HepG2 (cell line): ENCODE data around the gene ZSCAN21. TPM values are rescaled to one million over a fixed set of nuclear protein-coding genes. Genes with fewer than 3 reads are reported as not detected.

ENCODE experiments used
- ATAC-seq: fragments of 200-7000 bp; cut with Tn5 transposase; 3 replicates; pipeline ENCODE4 v1.9.1; 2020; ENCODE audit warnings: mild to moderate bottlenecking, moderate library complexity
- BruUV-seq: library from RNA; stranded (reverse); fragments of 400-500 nt; replicated peaks from 2 replicates; lab custom pipeline; 2021; lab: Mats Ljungman, UMichigan
- CTCF ChIA-PET: fragments of 300-600 bp; formaldehyde crosslinking; extraction: SDS; loops from one replicate; lab custom pipeline; 2021; ENCODE audit warnings: low total read pairs, inconsistent platforms, low intra/inter-chr PET ratio; lab: Yijun Ruan, JAX
- POLR2A ChIA-PET: fragments of 350-600 bp; sonication (Branson Sonifier 250); formaldehyde crosslinking; loops from one replicate; lab custom pipeline; 2020; ENCODE audit warnings: antibody characterized with exemption, inconsistent platforms; lab: Yijun Ruan, JAX
- DNase-seq: peaks from one replicate; pipeline ENCODE4 v3.0.0-alpha.2; 2015; ENCODE audit warnings: low spot score
- FAIRE-seq: peaks from 3 replicates; lab custom pipeline; 2011; peaks lifted over from hg19 to GRCh38; lab: Jason Lieb, UNC
- H2AFZ ChIP-seq: one replicate; pipeline ENCODE4 v1.6.1; 2011; ENCODE audit warnings: low read length, inconsistent platforms
- H3K27ac ChIP-seq: fragments of 300-600 bp; 3 replicates; pipeline ENCODE4 v1.8.0; 2011; ENCODE audit warnings: mixed run types, mild to moderate bottlenecking, mixed read lengths, low read length, inconsistent platforms; ENCODE audit not compliant: insufficient read depth; ENCODE audit errors: extremely low read length
- H3K27me3 ChIP-seq, 2 experiments: fragments of 200-600 bp in 1 of 2; 2 replicates in 1 of 2; 3 replicates in 1 of 2; pipeline versions ENCODE4 v1.6.0 to v1.8.0; 2011; ENCODE audit warnings: low read length in 2 of 2, mild to moderate bottlenecking in 2 of 2, moderate library complexity in 2 of 2, inconsistent platforms in 1 of 2; ENCODE audit not compliant: insufficient read depth in 2 of 2, control insufficient read depth in 1 of 2
- H3K36me3 ChIP-seq, 2 experiments: fragments of 200-600 bp in 1 of 2; replicated peaks in 1 of 2; 2 replicates in 1 of 2; 3 replicates in 1 of 2; pipeline versions ENCODE4 v1.5.1 to v1.8.0; 2011; ENCODE audit warnings: low read length in 2 of 2, inconsistent platforms in 1 of 2; ENCODE audit not compliant: insufficient read depth in 2 of 2, control insufficient read depth in 1 of 2
- H3K4me1 ChIP-seq: 2 replicates; pipeline ENCODE4 v1.5.1; 2012; ENCODE audit warnings: low read length, inconsistent platforms; ENCODE audit not compliant: insufficient read depth
- H3K4me2 ChIP-seq: 2 replicates; pipeline ENCODE4 v1.6.0; 2011; ENCODE audit warnings: low read depth, low read length, inconsistent platforms
- H3K4me3 ChIP-seq, 3 experiments: fragments of 200-600 bp in 1 of 3; sonication (generic), shearing (Covaris generic) in 1 of 3; replicated peaks in 1 of 3; 2 replicates each; pipeline ENCODE4 v1.5.1; 2011 to 2016; ENCODE audit warnings: low read length in 3 of 3, inconsistent platforms in 2 of 3, low read depth in 2 of 3, mild to moderate bottlenecking in 2 of 3, control low read depth in 1 of 3, mixed read lengths in 1 of 3; ENCODE audit not compliant: insufficient read depth in 1 of 3
- H3K79me2 ChIP-seq: one replicate; pipeline ENCODE4 v1.6.1; 2011; ENCODE audit warnings: low read length, inconsistent platforms; ENCODE audit not compliant: insufficient read depth
- H3K9ac ChIP-seq: 2 replicates; pipeline ENCODE4 v1.6.0; 2011; ENCODE audit warnings: mild to moderate bottlenecking, low read depth, low read length, inconsistent platforms; ENCODE audit not compliant: insufficient read depth
- H3K9me3 ChIP-seq: 2 replicates; pipeline ENCODE4 v1.5.1; 2012; ENCODE audit warnings: mild to moderate bottlenecking, low read length
- H4K20me1 ChIP-seq: 2 replicates; pipeline ENCODE4 v1.6.0; 2011; ENCODE audit warnings: inconsistent platforms, mild to moderate bottlenecking, low read length, moderate library complexity; ENCODE audit not compliant: insufficient read depth
- AGO2 ChIP-seq: fragments of 200-400 bp; formaldehyde crosslinking; optimal IDR thresholded peaks from 2 replicates; pipeline ENCODE3; 2017; ENCODE audit warnings: mild to moderate bottlenecking, low read depth, low read length, moderate library complexity
- BORCS8-MEF2B ChIP-seq: sonication (generic); formaldehyde crosslinking; IDR thresholded peaks from 2 replicates; pipeline ENCODE4 v1.8.0; 2022; ENCODE audit warnings: mild to moderate bottlenecking, missing genetic modification reagents
- CEBPB ChIP-seq: IDR thresholded peaks from 2 replicates; pipeline ENCODE4 v1.6.1; 2011; ENCODE audit warnings: low read depth, low read length, improper control_type of control experiment, borderline replicate concordance
- FOXA3 ChIP-seq: IDR thresholded peaks from 2 replicates; pipeline ENCODE4 v1.6.1; 2016; ENCODE audit warnings: missing genetic modification reagents, missing compliant biosample characterization
- KMT2B ChIP-seq: IDR thresholded peaks from 2 replicates; pipeline ENCODE4 v1.6.1; 2016; ENCODE audit warnings: missing genetic modification reagents, missing compliant biosample characterization
- NFYC ChIP-seq: IDR thresholded peaks from 2 replicates; pipeline ENCODE4 v1.6.1; 2016; ENCODE audit warnings: missing genetic modification reagents, missing compliant biosample characterization
- NR1H2 ChIP-seq: sonication (generic); formaldehyde crosslinking; IDR thresholded peaks from 2 replicates; pipeline ENCODE4 v1.8.1; 2022; ENCODE audit warnings: low read depth, missing genetic modification reagents, borderline replicate concordance
- NR2C2 ChIP-seq: sonication (generic); formaldehyde crosslinking; IDR thresholded peaks from 2 replicates; pipeline ENCODE4 v1.4.0; 2020; ENCODE audit warnings: missing genetic modification reagents, mild to moderate bottlenecking, moderate library complexity, borderline replicate concordance
- NR2F1 ChIP-seq, 2 experiments: fragments of 450-650 bp in 1 of 2; formaldehyde crosslinking in 1 of 2; IDR thresholded peaks; 2 replicates each; pipeline versions ENCODE4 v1.5.0 to v1.6.1; 2016 to 2020; ENCODE audit warnings: mild to moderate bottlenecking in 1 of 2, missing compliant biosample characterization in 1 of 2, missing genetic modification reagents in 1 of 2, moderate library complexity in 1 of 2
- NR2F6 ChIP-seq, 2 experiments: IDR thresholded peaks; 2 replicates each; pipeline ENCODE4 v1.6.1; 2016; ENCODE audit warnings: antibody characterized with exemption in 1 of 2, mild to moderate bottlenecking in 1 of 2
- PAF1 ChIP-seq: IDR thresholded peaks from 2 replicates; pipeline ENCODE4 v1.6.1; 2016; ENCODE audit warnings: missing genetic modification reagents, missing compliant biosample characterization
- POLR2A ChIP-seq, 2 experiments: IDR thresholded peaks; 2 replicates each; pipeline ENCODE4 v1.6.1; 2011; ENCODE audit warnings: low read depth in 2 of 2, low read length in 2 of 2, mild to moderate bottlenecking in 1 of 2, moderate library complexity in 1 of 2; ENCODE audit not compliant: insufficient read depth in 1 of 2
- POLR2G ChIP-seq: fragments of 200-400 bp; formaldehyde crosslinking; IDR thresholded peaks from 2 replicates; pipeline ENCODE4 v1.6.1; 2018; ENCODE audit warnings: mild to moderate bottlenecking, low read depth, low read length, moderate library complexity
- RARA ChIP-seq: IDR thresholded peaks from 2 replicates; pipeline ENCODE4 v1.6.1; 2016; ENCODE audit warnings: missing genetic modification reagents, missing compliant biosample characterization
- RBM22 ChIP-seq: fragments of 200-400 bp; formaldehyde crosslinking; optimal IDR thresholded peaks from 2 replicates; pipeline ENCODE3; 2017; ENCODE audit warnings: mild to moderate bottlenecking, low read length, moderate library complexity
- ZKSCAN1 ChIP-seq: fragments of 150-350 bp; IDR thresholded peaks from 2 replicates; pipeline ENCODE4 v1.6.1; 2014; ENCODE audit warnings: low read length
- ZNF614 ChIP-seq: IDR thresholded peaks from 2 replicates; pipeline ENCODE4 v1.6.1; 2018; ENCODE audit warnings: missing biosample characterization, missing genetic modification reagents, inconsistent platforms, borderline replicate concordance
- ZNF883 ChIP-seq: sonication (generic); formaldehyde crosslinking; IDR thresholded peaks from 2 replicates; pipeline ENCODE4 v1.5.1; 2020; ENCODE audit warnings: mild to moderate bottlenecking, missing genetic modification reagents; ENCODE audit errors: not compliant biosample characterization
- WGBS: methylation state at CpG from one replicate; pipeline ENCODE4 v1.1.6; 2017; ENCODE audit warnings: low lambda C conversion rate; 5-methylcytosine and 5-hydroxymethylcytosine counted together
- in situ Hi-C: cut with HindIII; loops from 2 replicates; pipeline ENCODE4 v1.10.0; 2017; ENCODE audit warnings: low pct_unique_long_range_greater_than_20kb; ENCODE audit not compliant: extremely low pct_ligation_motif_present
- intact Hi-C: fragments of 100-400 bp; cut with micrococcal nuclease; formaldehyde crosslinking; loops from one replicate; pipeline ENCODE4 v1.10.0; 2022; ENCODE audit not compliant: unreplicated experiment
- polyA plus RNA-seq, 8 experiments: library from polyadenylated mRNA; depleted of rRNA in 3 of 8; stranded (reverse) in 7 of 8; unstranded in 1 of 8; fragments of >200 nt; fragmentation: Illumina TruSeq in 4 of 8; extraction: Trizol in 4 of 8; gene quantifications; 2 replicates each; pipeline versions ENCODE4 v1.2.1 to v1.2.3, GENCODE V29; 2011 to 2016; ENCODE audit warnings: low read depth in 4 of 8, missing spikeins in 1 of 8, mixed read lengths in 1 of 8; ENCODE audit not compliant: insufficient read depth in 1 of 8
- total RNA-seq, 5 experiments: library from RNA; depleted of rRNA; stranded (reverse); fragments of >200 nt; fragmentation: Illumina TruSeq; extraction: Trizol; gene quantifications; 2 replicates each; pipeline ENCODE4 v1.2.3, GENCODE V29; 2016; ENCODE audit warnings: low read depth in 1 of 5
- TF ChIP-seq, protein P1 (sequence below): sonication (generic); formaldehyde crosslinking; IDR thresholded peaks from 2 replicates; pipeline ENCODE4 v1.5.1; 2020; ENCODE audit warnings: mild to moderate bottlenecking, missing genetic modification reagents, borderline replicate concordance

ZSCAN21 gene
- total and polyA plus RNA-seq, 2 of the 13 experiments (the other 11 are each of a cell fraction or from before 2014, with no cell fraction given), result 7.0 to 10.0 TPM

DNA sequence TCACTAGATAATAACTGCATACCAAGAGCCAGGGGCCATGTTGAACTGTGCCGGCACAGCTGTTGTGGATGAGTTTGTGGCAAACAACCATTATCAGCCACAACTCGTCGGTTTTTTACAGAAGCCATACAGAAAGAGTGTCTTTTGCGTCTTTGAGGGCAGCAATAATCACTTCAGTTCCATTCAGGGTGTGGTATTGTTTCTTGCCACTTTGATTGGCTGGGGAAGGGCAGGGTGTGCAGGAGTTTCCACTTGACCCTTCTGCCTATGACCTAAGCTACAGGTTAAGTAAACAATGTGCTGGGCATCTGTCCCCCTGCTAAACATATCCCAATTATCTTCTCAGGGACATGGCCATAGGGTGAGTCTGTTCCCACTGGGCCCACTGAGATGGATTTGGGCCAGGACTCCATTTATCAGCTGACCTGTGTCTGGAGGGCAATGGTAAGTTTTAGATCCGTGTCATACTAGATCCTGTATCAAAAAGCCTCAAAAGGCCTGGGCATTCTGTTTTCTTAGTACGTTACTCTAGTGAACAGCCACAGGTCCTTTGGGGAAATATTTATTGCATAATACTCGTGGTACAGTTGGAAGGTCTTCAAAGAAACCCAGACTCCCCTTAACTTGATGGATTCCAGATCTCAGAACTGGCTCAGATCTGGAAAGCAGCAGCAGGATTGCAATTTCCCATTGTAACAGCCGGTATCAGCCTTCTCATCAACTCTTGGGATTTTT, 16.0 kb downstream of the ZSCAN21 start:
- peak; percentile 22 for ATAC-seq
- Histone ChIP-seq H3K4me1 (peaks cover 14% of the 10 kb centered on the region), H3K9ac (no peak overlapping the region), H3K79me2 (no peaks in the 10 kb centered on the region), H3K9me3 (no peaks in the 10 kb centered on the region), H3K36me3 (peaks cover 7 to 31% of the 10 kb centered on the region in 2 experiments), H4K20me1 (no peaks in the 10 kb centered on the region), H3K4me2 (no peak overlapping the region), H3K27me3 (no peaks in the 10 kb centered on the region), H2AFZ (no peak overlapping the region), H3K4me3 (no peak overlapping the region), H3K27ac (no peak overlapping the region)
- no peak for DNase-seq
- intact Hi-C loops, result loop anchor here (1.0 kb wide), 1 partner anchor 9 kb away; no protein-coding TSS in a partner anchor
- in situ Hi-C loops, result no loop called here
- peak; percentile 57 for FAIRE-seq
- 75% methylated on average over 8 of the region's 8 CpGs for WGBS
- TF ChIP-seq KMT2B (no peak), BORCS8-MEF2B (CRISPR knock-in tag) (no peak), NR2F1 (CRISPR knock-in tag; IDR thresholded peaks at IDR 0.05) (0 out of 4 replicates have a peak, but pooled peaks of 1 of the 2 experiments have one; percentile 14), POLR2G (peak; percentile 51; the same call in 1 of the 2 replicates), NR2C2 (CRISPR knock-in tag) (peak; percentile 26; the same call in 1 of the 2 replicates), RARA (0 out of 2 replicates have a peak, but pooled peaks have one; percentile 8), RBM22 (peak; percentile 16), NR1H2 (no peak), CEBPB (peak; percentile 45; the same call in 1 of the 2 replicates), AGO2 (peak; percentile 57), ZNF883 (CRISPR knock-in tag) (no peak), ZKSCAN1 (no peak), ZNF614 (CRISPR knock-in tag) (no peak), PAF1 (CRISPR knock-in tag) (peak; percentile 64; the same call in 1 of the 2 replicates), FOXA3 (CRISPR knock-in tag) (0 out of 2 replicates have a peak, but pooled peaks have one; percentile 7), NFYC (CRISPR knock-in tag) (no peak), POLR2A (IDR thresholded peaks at IDR 0.05; ENCODE audit: insufficient read depth in 1 of 2, low read depth in 2 of 2, low read length in 2 of 2) (peak in 1 of 2 experiments; percentile 32; a peak in 1 of 4 replicates), NR2F6 (IDR thresholded peaks at IDR 0.05) (peak; percentile 54), NR2F6 (CRISPR knock-in tag; IDR thresholded peaks at IDR 0.05) (peak; percentile 49; the same call in 1 of the 2 replicates)
- TF ChIP-seq, protein P1, sequence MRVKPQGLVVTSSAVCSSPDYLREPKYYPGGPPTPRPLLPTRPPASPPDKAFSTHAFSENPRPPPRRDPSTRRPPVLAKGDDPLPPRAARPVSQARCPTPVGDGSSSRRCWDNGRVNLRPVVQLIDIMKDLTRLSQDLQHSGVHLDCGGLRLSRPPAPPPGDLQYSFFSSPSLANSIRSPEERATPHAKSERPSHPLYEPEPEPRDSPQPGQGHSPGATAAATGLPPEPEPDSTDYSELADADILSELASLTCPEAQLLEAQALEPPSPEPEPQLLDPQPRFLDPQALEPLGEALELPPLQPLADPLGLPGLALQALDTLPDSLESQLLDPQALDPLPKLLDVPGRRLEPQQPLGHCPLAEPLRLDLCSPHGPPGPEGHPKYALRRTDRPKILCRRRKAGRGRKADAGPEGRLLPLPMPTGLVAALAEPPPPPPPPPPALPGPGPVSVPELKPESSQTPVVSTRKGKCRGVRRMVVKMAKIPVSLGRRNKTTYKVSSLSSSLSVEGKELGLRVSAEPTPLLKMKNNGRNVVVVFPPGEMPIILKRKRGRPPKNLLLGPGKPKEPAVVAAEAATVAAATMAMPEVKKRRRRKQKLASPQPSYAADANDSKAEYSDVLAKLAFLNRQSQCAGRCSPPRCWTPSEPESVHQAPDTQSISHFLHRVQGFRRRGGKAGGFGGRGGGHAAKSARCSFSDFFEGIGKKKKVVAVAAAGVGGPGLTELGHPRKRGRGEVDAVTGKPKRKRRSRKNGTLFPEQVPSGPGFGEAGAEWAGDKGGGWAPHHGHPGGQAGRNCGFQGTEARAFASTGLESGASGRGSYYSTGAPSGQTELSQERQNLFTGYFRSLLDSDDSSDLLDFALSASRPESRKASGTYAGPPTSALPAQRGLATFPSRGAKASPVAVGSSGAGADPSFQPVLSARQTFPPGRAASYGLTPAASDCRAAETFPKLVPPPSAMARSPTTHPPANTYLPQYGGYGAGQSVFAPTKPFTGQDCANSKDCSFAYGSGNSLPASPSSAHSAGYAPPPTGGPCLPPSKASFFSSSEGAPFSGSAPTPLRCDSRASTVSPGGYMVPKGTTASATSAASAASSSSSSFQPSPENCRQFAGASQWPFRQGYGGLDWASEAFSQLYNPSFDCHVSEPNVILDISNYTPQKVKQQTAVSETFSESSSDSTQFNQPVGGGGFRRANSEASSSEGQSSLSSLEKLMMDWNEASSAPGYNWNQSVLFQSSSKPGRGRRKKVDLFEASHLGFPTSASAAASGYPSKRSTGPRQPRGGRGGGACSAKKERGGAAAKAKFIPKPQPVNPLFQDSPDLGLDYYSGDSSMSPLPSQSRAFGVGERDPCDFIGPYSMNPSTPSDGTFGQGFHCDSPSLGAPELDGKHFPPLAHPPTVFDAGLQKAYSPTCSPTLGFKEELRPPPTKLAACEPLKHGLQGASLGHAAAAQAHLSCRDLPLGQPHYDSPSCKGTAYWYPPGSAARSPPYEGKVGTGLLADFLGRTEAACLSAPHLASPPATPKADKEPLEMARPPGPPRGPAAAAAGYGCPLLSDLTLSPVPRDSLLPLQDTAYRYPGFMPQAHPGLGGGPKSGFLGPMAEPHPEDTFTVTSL (CRISPR knock-in tag), result no peak
- POLR2A ChIA-PET, result interaction anchor here (0.8 kb wide), 1 partner anchor 13 kb away, joined by 3 read pairs; no protein-coding TSS in a partner anchor
- CTCF ChIA-PET, result no interaction called here
- BruUV-seq, result no TSS peak
